Measurements from ENCODE around the gene TCF12. TPM values are rescaled to one million over a fixed set of nuclear protein-coding genes. Genes with fewer than 3 reads are reported as not detected.

The TCF12 gene
- total RNA-seq, 2 experiments from 2014 or later = 63.7 to 64.6 TPM

- peaks cover 12% of the 10 kb centered on the region for H3K9me3 Mint-ChIP-seq
- H3K36me3 Mint-ChIP-seq = peaks cover 40% of the 10 kb centered on the region
- ChIA-PET POLR2A (no interaction called here), CTCF (interaction anchor here (0.6 to 0.8 kb wide), 2 partner anchors 15 to 268 kb away, joined by 3 to 4 read pairs; partner anchors contain the start of gene TCF12)
- peaks cover 72% of the 10 kb centered on the region for H3K4me1 Mint-ChIP-seq (ENCODE audit: low read depth)
- no peak for DNase-seq
- H3K27me3 Mint-ChIP-seq = no peaks in the 10 kb centered on the region
- H3K27ac Mint-ChIP-seq = no peak overlapping the region
- H3K4me3 Mint-ChIP-seq = no peak overlapping the region
- intact Hi-C loops (cut with micrococcal nuclease) = loop anchor here (5.0 kb wide), 1 partner anchor 39 kb away; no protein-coding TSS in a partner anchor
These were observed 15.0 kb downstream of the TCF12 start for GRCh38 chr15:56933410-56933809.

- no peak overlapping the region for H3K4me3 Mint-ChIP-seq
- no peak overlapping the region for H3K27ac Mint-ChIP-seq
- H3K4me1 Mint-ChIP-seq (ENCODE audit: low read depth) = peaks cover 73% of the 10 kb centered on the region
- POLR2A ChIA-PET = no interaction called here
- H3K36me3 Mint-ChIP-seq = peaks cover 40% of the 10 kb centered on the region
- CTCF ChIA-PET = interaction anchor here (0.6 to 1.7 kb wide), 2 partner anchors 15 to 268 kb away, joined by 4 to 5 read pairs; partner anchors contain the start of gene TCF12
- H3K27me3 Mint-ChIP-seq = no peaks in the 10 kb centered on the region
- no peak for DNase-seq
- H3K9me3 Mint-ChIP-seq = peaks cover 12% of the 10 kb centered on the region
- intact Hi-C loops (cut with micrococcal nuclease) = loop anchor here (5.0 kb wide), 1 partner anchor 38 kb away; no protein-coding TSS in a partner anchor
These were observed 15.4 kb downstream of the TCF12 start for GRCh38 chr15:56933811-56934210.

GRCh38 chr15:56934269-56934668, 15.8 kb downstream of the TCF12 start:
- no peak for DNase-seq
- ChIA-PET CTCF (interaction anchor here (0.6 to 1.7 kb wide), 2 partner anchors 16 to 268 kb away, joined by 4 to 5 read pairs; partner anchors contain the start of gene TCF12), POLR2A (no interaction called here)
- no peaks in the 10 kb centered on the region for H3K27me3 Mint-ChIP-seq
- H3K36me3 Mint-ChIP-seq = peaks cover 40% of the 10 kb centered on the region
- intact Hi-C loops (cut with micrococcal nuclease) = loop anchor here (5.0 kb wide), 1 partner anchor 38 kb away; no protein-coding TSS in a partner anchor
- H3K27ac Mint-ChIP-seq = no peak overlapping the region
- H3K4me1 Mint-ChIP-seq (ENCODE audit: low read depth) = peaks cover 72% of the 10 kb centered on the region
- peaks cover 12% of the 10 kb centered on the region for H3K9me3 Mint-ChIP-seq
- H3K4me3 Mint-ChIP-seq = no peak overlapping the region

GRCh38 chr15:56936929-56937328, 18.5 kb downstream of the TCF12 start:
- Mint-ChIP-seq H3K27me3 (no peaks in the 10 kb centered on the region), H3K9me3 (peaks cover 12% of the 10 kb centered on the region), H3K4me1 (ENCODE audit: low read depth) (peaks cover 56% of the 10 kb centered on the region), H3K27ac (no peak overlapping the region), H3K4me3 (no peak overlapping the region), H3K36me3 (peaks cover 33% of the 10 kb centered on the region)
- DNase-seq = no peak
- intact Hi-C loops (cut with micrococcal nuclease) = no loop called here
- CTCF ChIA-PET = no interaction called here
- POLR2A ChIA-PET = no interaction called here

GRCh38 chr15:56939257-56939656, 20.8 kb downstream of the TCF12 start:
- no peak overlapping the region for H3K4me3 Mint-ChIP-seq
- H3K9me3 Mint-ChIP-seq = peaks cover 12% of the 10 kb centered on the region
- H3K36me3 Mint-ChIP-seq = peaks cover 27% of the 10 kb centered on the region
- peaks cover 49% of the 10 kb centered on the region for H3K4me1 Mint-ChIP-seq (ENCODE audit: low read depth)
- no peaks in the 10 kb centered on the region for H3K27me3 Mint-ChIP-seq
- intact Hi-C loops (cut with micrococcal nuclease) = no loop called here
- POLR2A ChIA-PET = no interaction called here
- no peak overlapping the region for H3K27ac Mint-ChIP-seq
- CTCF ChIA-PET = no interaction called here
- no peak for DNase-seq

GRCh38 chr15:56940388-56940787, 21.9 kb downstream of the TCF12 start:
- Mint-ChIP-seq H3K4me3 (no peak overlapping the region), H3K27me3 (no peaks in the 10 kb centered on the region), H3K36me3 (peaks cover 26% of the 10 kb centered on the region), H3K4me1 (ENCODE audit: low read depth) (peaks cover 47% of the 10 kb centered on the region), H3K27ac (no peak overlapping the region), H3K9me3 (peaks cover 18% of the 10 kb centered on the region)
- CTCF ChIA-PET = no interaction called here
- intact Hi-C loops (cut with micrococcal nuclease) = no loop called here
- no peak for DNase-seq
- POLR2A ChIA-PET = no interaction called here

- Mint-ChIP-seq H3K4me1 (ENCODE audit: low read depth) (peaks cover 37% of the 10 kb centered on the region), H3K27ac (no peak overlapping the region), H3K9me3 (peaks cover 17% of the 10 kb centered on the region), H3K4me3 (no peak overlapping the region), H3K36me3 (peaks cover 23% of the 10 kb centered on the region), H3K27me3 (no peaks in the 10 kb centered on the region)
- CTCF ChIA-PET = no interaction called here
- intact Hi-C loops (cut with micrococcal nuclease) = no loop called here
- no peak for DNase-seq
- POLR2A ChIA-PET = no interaction called here
These were observed 23.7 kb downstream of the TCF12 start for GRCh38 chr15:56942118-56942517.

- ChIA-PET CTCF (no interaction called here), POLR2A (no interaction called here)
- no peak overlapping the region for H3K4me3 Mint-ChIP-seq
- H3K9me3 Mint-ChIP-seq = peaks cover 17% of the 10 kb centered on the region
- peaks cover 20% of the 10 kb centered on the region for H3K36me3 Mint-ChIP-seq
- DNase-seq = no peak
- H3K27me3 Mint-ChIP-seq = no peaks in the 10 kb centered on the region
- no peak overlapping the region for H3K27ac Mint-ChIP-seq
- H3K4me1 Mint-ChIP-seq (ENCODE audit: low read depth) = peaks cover 36% of the 10 kb centered on the region
- intact Hi-C loops (cut with micrococcal nuclease) = no loop called here
These were observed 25.0 kb downstream of the TCF12 start for GRCh38 chr15:56943403-56943802.

GRCh38 chr15:56944485-56944884, 26.0 kb downstream of the TCF12 start:
- DNase-seq = no peak
- ChIA-PET CTCF (no interaction called here), POLR2A (no interaction called here)
- peaks cover 20% of the 10 kb centered on the region for H3K36me3 Mint-ChIP-seq
- H3K4me1 Mint-ChIP-seq (ENCODE audit: low read depth) = peaks cover 34% of the 10 kb centered on the region
- H3K4me3 Mint-ChIP-seq = no peak overlapping the region
- intact Hi-C loops (cut with micrococcal nuclease) = no loop called here
- H3K9me3 Mint-ChIP-seq = peaks cover 17% of the 10 kb centered on the region
- H3K27me3 Mint-ChIP-seq = no peaks in the 10 kb centered on the region
- no peak overlapping the region for H3K27ac Mint-ChIP-seq

GRCh38 chr15:56946150-56946549, 27.7 kb downstream of the TCF12 start:
- Mint-ChIP-seq H3K27me3 (no peaks in the 10 kb centered on the region), H3K27ac (no peak overlapping the region), H3K36me3 (peaks cover 22% of the 10 kb centered on the region), H3K9me3 (peaks cover 17% of the 10 kb centered on the region), H3K4me3 (no peak overlapping the region), H3K4me1 (ENCODE audit: low read depth) (peaks cover 33% of the 10 kb centered on the region)
- no peak for DNase-seq
- ChIA-PET CTCF (no interaction called here), POLR2A (no interaction called here)
- intact Hi-C loops (cut with micrococcal nuclease) = no loop called here

- Mint-ChIP-seq H3K9me3 (peaks cover 17% of the 10 kb centered on the region), H3K4me3 (no peak overlapping the region), H3K36me3 (peaks cover 26% of the 10 kb centered on the region), H3K27ac (no peak overlapping the region), H3K27me3 (no peaks in the 10 kb centered on the region), H3K4me1 (ENCODE audit: low read depth) (peaks cover 25% of the 10 kb centered on the region)
- CTCF ChIA-PET = interaction anchor here (0.6 kb wide), 1 partner anchor 45 kb away, joined by 6 read pairs; no protein-coding TSS in a partner anchor
- DNase-seq = no peak
- intact Hi-C loops (cut with micrococcal nuclease) = no loop called here
- POLR2A ChIA-PET = no interaction called here
These were observed 29.7 kb downstream of the TCF12 start for GRCh38 chr15:56948000-56948763.

- Mint-ChIP-seq H3K27me3 (no peaks in the 10 kb centered on the region), H3K4me3 (no peak overlapping the region), H3K36me3 (peaks cover 26% of the 10 kb centered on the region), H3K9me3 (peaks cover 17% of the 10 kb centered on the region), H3K4me1 (ENCODE audit: low read depth) (peaks cover 23% of the 10 kb centered on the region), H3K27ac (no peak overlapping the region)
- ChIA-PET CTCF (no interaction called here), POLR2A (no interaction called here)
- no peak for DNase-seq
- intact Hi-C loops (cut with micrococcal nuclease) = no loop called here
These were observed 30.3 kb downstream of the TCF12 start for GRCh38 chr15:56948764-56949101.

GRCh38 chr15:56950979-56951378, 32.5 kb downstream of the TCF12 start:
- Mint-ChIP-seq H3K36me3 (peaks cover 24% of the 10 kb centered on the region), H3K27ac (no peak overlapping the region), H3K4me1 (ENCODE audit: low read depth) (peaks cover 22% of the 10 kb centered on the region), H3K4me3 (no peak overlapping the region), H3K27me3 (no peaks in the 10 kb centered on the region), H3K9me3 (peaks cover 16% of the 10 kb centered on the region)
- ChIA-PET CTCF (no interaction called here), POLR2A (no interaction called here)
- DNase-seq = no peak
- intact Hi-C loops (cut with micrococcal nuclease) = no loop called here
